HepG2 (cell line): ENCODE results near the gene NACC2. TPM values are rescaled to one million over a fixed set of nuclear protein-coding genes. Genes with fewer than 3 reads are reported as not detected.

ENCODE experiments used
- ATAC-seq: fragments of 200-7000 bp; cut with Tn5 transposase; 3 replicates; pipeline ENCODE4 v1.9.1; 2020; ENCODE audit warnings: mild to moderate bottlenecking, moderate library complexity
- BruUV-seq: library from RNA; stranded (reverse); fragments of 400-500 nt; replicated peaks from 2 replicates; lab custom pipeline; 2021; lab: Mats Ljungman, UMichigan
- CTCF ChIA-PET: fragments of 300-600 bp; formaldehyde crosslinking; extraction: SDS; loops from one replicate; lab custom pipeline; 2021; ENCODE audit warnings: low total read pairs, inconsistent platforms, low intra/inter-chr PET ratio; lab: Yijun Ruan, JAX
- POLR2A ChIA-PET: fragments of 350-600 bp; sonication (Branson Sonifier 250); formaldehyde crosslinking; loops from one replicate; lab custom pipeline; 2020; ENCODE audit warnings: antibody characterized with exemption, inconsistent platforms; lab: Yijun Ruan, JAX
- DNase-seq: peaks from one replicate; pipeline ENCODE4 v3.0.0-alpha.2; 2015; ENCODE audit warnings: low spot score
- FAIRE-seq: peaks from 3 replicates; lab custom pipeline; 2011; peaks lifted over from hg19 to GRCh38; lab: Jason Lieb, UNC
- H2AFZ ChIP-seq: one replicate; pipeline ENCODE4 v1.6.1; 2011; ENCODE audit warnings: low read length, inconsistent platforms
- H3K27ac ChIP-seq: fragments of 300-600 bp; 3 replicates; pipeline ENCODE4 v1.8.0; 2011; ENCODE audit warnings: mixed run types, mild to moderate bottlenecking, mixed read lengths, low read length, inconsistent platforms; ENCODE audit not compliant: insufficient read depth; ENCODE audit errors: extremely low read length
- H3K27me3 ChIP-seq, 2 experiments: fragments of 200-600 bp in 1 of 2; 2 replicates in 1 of 2; 3 replicates in 1 of 2; pipeline versions ENCODE4 v1.6.0 to v1.8.0; 2011; ENCODE audit warnings: low read length in 2 of 2, mild to moderate bottlenecking in 2 of 2, moderate library complexity in 2 of 2, inconsistent platforms in 1 of 2; ENCODE audit not compliant: insufficient read depth in 2 of 2, control insufficient read depth in 1 of 2
- H3K36me3 ChIP-seq, 2 experiments: fragments of 200-600 bp in 1 of 2; replicated peaks in 1 of 2; 2 replicates in 1 of 2; 3 replicates in 1 of 2; pipeline versions ENCODE4 v1.5.1 to v1.8.0; 2011; ENCODE audit warnings: low read length in 2 of 2, inconsistent platforms in 1 of 2; ENCODE audit not compliant: insufficient read depth in 2 of 2, control insufficient read depth in 1 of 2
- H3K4me1 ChIP-seq: 2 replicates; pipeline ENCODE4 v1.5.1; 2012; ENCODE audit warnings: low read length, inconsistent platforms; ENCODE audit not compliant: insufficient read depth
- H3K4me2 ChIP-seq: 2 replicates; pipeline ENCODE4 v1.6.0; 2011; ENCODE audit warnings: low read depth, low read length, inconsistent platforms
- H3K4me3 ChIP-seq, 3 experiments: fragments of 200-600 bp in 1 of 3; sonication (generic), shearing (Covaris generic) in 1 of 3; replicated peaks in 1 of 3; 2 replicates each; pipeline ENCODE4 v1.5.1; 2011 to 2016; ENCODE audit warnings: low read length in 3 of 3, inconsistent platforms in 2 of 3, low read depth in 2 of 3, mild to moderate bottlenecking in 2 of 3, control low read depth in 1 of 3, mixed read lengths in 1 of 3; ENCODE audit not compliant: insufficient read depth in 1 of 3
- H3K79me2 ChIP-seq: one replicate; pipeline ENCODE4 v1.6.1; 2011; ENCODE audit warnings: low read length, inconsistent platforms; ENCODE audit not compliant: insufficient read depth
- H3K9ac ChIP-seq: 2 replicates; pipeline ENCODE4 v1.6.0; 2011; ENCODE audit warnings: mild to moderate bottlenecking, low read depth, low read length, inconsistent platforms; ENCODE audit not compliant: insufficient read depth
- H3K9me3 ChIP-seq: 2 replicates; pipeline ENCODE4 v1.5.1; 2012; ENCODE audit warnings: mild to moderate bottlenecking, low read length
- H4K20me1 ChIP-seq: 2 replicates; pipeline ENCODE4 v1.6.0; 2011; ENCODE audit warnings: inconsistent platforms, mild to moderate bottlenecking, low read length, moderate library complexity; ENCODE audit not compliant: insufficient read depth
- FOSL1 ChIP-seq: sonication (generic); formaldehyde crosslinking; IDR thresholded peaks from 2 replicates; pipeline ENCODE4 v1.9.0; 2021; ENCODE audit warnings: missing genetic modification reagents, borderline replicate concordance
- HNRNPH1 ChIP-seq: fragments of 200-400 bp; formaldehyde crosslinking; optimal IDR thresholded peaks from 2 replicates; pipeline ENCODE3; 2017; ENCODE audit warnings: mild to moderate bottlenecking, low read depth, low read length
- SETDB1 ChIP-seq: sonication (generic); formaldehyde crosslinking; IDR thresholded peaks from 2 replicates; pipeline ENCODE4 v1.5.1; 2020; ENCODE audit warnings: missing genetic modification reagents, mild to moderate bottlenecking, borderline replicate concordance
- ZNF101 ChIP-seq: sonication (generic); formaldehyde crosslinking; IDR thresholded peaks from 2 replicates; pipeline ENCODE4 v1.4.0; 2020; ENCODE audit warnings: mild to moderate bottlenecking, low read depth, missing genetic modification reagents, borderline replicate concordance
- ZNF24 ChIP-seq: fragments of 450-650 bp; IDR thresholded peaks from 2 replicates; pipeline ENCODE4 v1.6.1; 2017; ENCODE audit warnings: antibody characterized with exemption, mild to moderate bottlenecking
- ZNF451 ChIP-seq: sonication (generic); formaldehyde crosslinking; IDR thresholded peaks from 2 replicates; pipeline ENCODE4 v1.5.0; 2020; ENCODE audit warnings: mild to moderate bottlenecking, missing genetic modification reagents
- ZNF790 ChIP-seq: sonication (generic); formaldehyde crosslinking; IDR thresholded peaks from 2 replicates; pipeline ENCODE4 v1.8.0; 2022; ENCODE audit warnings: missing genetic modification reagents, mild to moderate bottlenecking, borderline replicate concordance
- WGBS: methylation state at CpG from one replicate; pipeline ENCODE4 v1.1.6; 2017; ENCODE audit warnings: low lambda C conversion rate; 5-methylcytosine and 5-hydroxymethylcytosine counted together
- in situ Hi-C: cut with HindIII; loops from 2 replicates; pipeline ENCODE4 v1.10.0; 2017; ENCODE audit warnings: low pct_unique_long_range_greater_than_20kb; ENCODE audit not compliant: extremely low pct_ligation_motif_present
- intact Hi-C: fragments of 100-400 bp; cut with micrococcal nuclease; formaldehyde crosslinking; loops from one replicate; pipeline ENCODE4 v1.10.0; 2022; ENCODE audit not compliant: unreplicated experiment
- polyA plus RNA-seq, 8 experiments: library from polyadenylated mRNA; depleted of rRNA in 3 of 8; stranded (reverse) in 7 of 8; unstranded in 1 of 8; fragments of >200 nt; fragmentation: Illumina TruSeq in 4 of 8; extraction: Trizol in 4 of 8; gene quantifications; 2 replicates each; pipeline versions ENCODE4 v1.2.1 to v1.2.3, GENCODE V29; 2011 to 2016; ENCODE audit warnings: low read depth in 4 of 8, missing spikeins in 1 of 8, mixed read lengths in 1 of 8; ENCODE audit not compliant: insufficient read depth in 1 of 8
- total RNA-seq, 5 experiments: library from RNA; depleted of rRNA; stranded (reverse); fragments of >200 nt; fragmentation: Illumina TruSeq; extraction: Trizol; gene quantifications; 2 replicates each; pipeline ENCODE4 v1.2.3, GENCODE V29; 2016; ENCODE audit warnings: low read depth in 1 of 5
- TF ChIP-seq, protein P1 (sequence below): sonication (generic); formaldehyde crosslinking; IDR thresholded peaks from 2 replicates; pipeline ENCODE4 v1.5.1; 2020; ENCODE audit warnings: mild to moderate bottlenecking, missing genetic modification reagents, moderate library complexity

Gene NACC2
- total and polyA plus RNA-seq, 2 of the 13 experiments (the other 11 are each of a cell fraction or from before 2014, with no cell fraction given): 5.9 to 12.3 TPM

DNA sequence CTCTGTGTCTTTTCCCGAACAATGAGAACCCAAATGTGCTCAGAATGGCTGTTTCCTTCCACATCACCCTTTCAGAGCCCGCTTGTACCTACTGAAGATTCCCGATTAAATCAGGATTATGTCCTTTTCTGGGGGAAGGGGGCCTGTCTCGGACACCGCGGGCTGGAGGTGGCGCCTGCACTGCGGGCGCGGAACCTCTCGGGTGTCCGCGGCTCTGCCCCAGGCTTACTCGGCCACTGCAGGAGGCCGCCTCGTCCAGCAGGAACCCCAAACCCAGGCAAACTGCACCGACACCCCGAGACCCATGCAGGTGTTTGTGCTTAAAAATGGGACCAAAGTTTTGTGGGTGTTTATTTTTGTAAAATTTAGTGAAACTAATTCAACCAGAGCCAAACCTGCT, 32.2 kb upstream of the NACC2 start:
- in situ Hi-C loops (loop anchor here (10.0 kb wide), 1 partner anchor 263 kb away; no protein-coding TSS in a partner anchor), intact Hi-C loops (no loop called here)
- Histone ChIP-seq H3K9me3 (peaks cover 6% of the 10 kb centered on the region; the same call in 1 of the 2 replicates), H3K79me2 (no peaks in the 10 kb centered on the region), H3K4me1 (peaks cover 22% of the 10 kb centered on the region), H3K36me3 (no peaks in the 10 kb centered on the region), H3K4me2 (no peak overlapping the region), H3K4me3 (no peak overlapping the region), H3K27me3 (peaks cover 17 to 69% of the 10 kb centered on the region in 2 experiments), H3K27ac (no peak overlapping the region), H4K20me1 (0 out of 2 replicates have a peak, but pooled peaks cover 2% of the 10 kb centered on the region), H2AFZ (no peak overlapping the region), H3K9ac (no peak overlapping the region)
- ATAC-seq (no peak), FAIRE-seq (no peak), DNase-seq (no peak)
- POLR2A ChIA-PET: no interaction called here
- WGBS: 38% methylated on average over 16 of the region's 18 CpGs
- CTCF ChIA-PET: no interaction called here
- no TSS peak for BruUV-seq
- TF ChIP-seq ZNF451 (CRISPR knock-in tag) (no peak), FOSL1 (CRISPR knock-in tag) (no peak), ZNF790 (CRISPR knock-in tag) (no peak), SETDB1 (CRISPR knock-in tag) (no peak), ZNF24 (no peak), ZNF101 (no peak), HNRNPH1 (no peak)
- TF ChIP-seq, protein P1, sequence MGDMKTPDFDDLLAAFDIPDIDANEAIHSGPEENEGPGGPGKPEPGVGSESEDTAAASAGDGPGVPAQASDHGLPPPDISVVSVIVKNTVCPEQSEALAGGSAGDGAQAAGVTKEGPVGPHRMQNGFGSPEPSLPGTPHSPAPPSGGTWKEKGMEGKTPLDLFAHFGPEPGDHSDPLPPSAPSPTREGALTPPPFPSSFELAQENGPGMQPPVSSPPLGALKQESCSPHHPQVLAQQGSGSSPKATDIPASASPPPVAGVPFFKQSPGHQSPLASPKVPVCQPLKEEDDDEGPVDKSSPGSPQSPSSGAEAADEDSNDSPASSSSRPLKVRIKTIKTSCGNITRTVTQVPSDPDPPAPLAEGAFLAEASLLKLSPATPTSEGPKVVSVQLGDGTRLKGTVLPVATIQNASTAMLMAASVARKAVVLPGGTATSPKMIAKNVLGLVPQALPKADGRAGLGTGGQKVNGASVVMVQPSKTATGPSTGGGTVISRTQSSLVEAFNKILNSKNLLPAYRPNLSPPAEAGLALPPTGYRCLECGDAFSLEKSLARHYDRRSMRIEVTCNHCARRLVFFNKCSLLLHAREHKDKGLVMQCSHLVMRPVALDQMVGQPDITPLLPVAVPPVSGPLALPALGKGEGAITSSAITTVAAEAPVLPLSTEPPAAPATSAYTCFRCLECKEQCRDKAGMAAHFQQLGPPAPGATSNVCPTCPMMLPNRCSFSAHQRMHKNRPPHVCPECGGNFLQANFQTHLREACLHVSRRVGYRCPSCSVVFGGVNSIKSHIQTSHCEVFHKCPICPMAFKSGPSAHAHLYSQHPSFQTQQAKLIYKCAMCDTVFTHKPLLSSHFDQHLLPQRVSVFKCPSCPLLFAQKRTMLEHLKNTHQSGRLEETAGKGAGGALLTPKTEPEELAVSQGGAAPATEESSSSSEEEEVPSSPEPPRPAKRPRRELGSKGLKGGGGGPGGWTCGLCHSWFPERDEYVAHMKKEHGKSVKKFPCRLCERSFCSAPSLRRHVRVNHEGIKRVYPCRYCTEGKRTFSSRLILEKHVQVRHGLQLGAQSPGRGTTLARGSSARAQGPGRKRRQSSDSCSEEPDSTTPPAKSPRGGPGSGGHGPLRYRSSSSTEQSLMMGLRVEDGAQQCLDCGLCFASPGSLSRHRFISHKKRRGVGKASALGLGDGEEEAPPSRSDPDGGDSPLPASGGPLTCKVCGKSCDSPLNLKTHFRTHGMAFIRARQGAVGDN (CRISPR knock-in tag): no peak
- TF ChIP-seq, all 625 proteins: peak for 0
